ENCODE measurements around the gene NSMCE1.

The NSMCE1 gene

DNA sequence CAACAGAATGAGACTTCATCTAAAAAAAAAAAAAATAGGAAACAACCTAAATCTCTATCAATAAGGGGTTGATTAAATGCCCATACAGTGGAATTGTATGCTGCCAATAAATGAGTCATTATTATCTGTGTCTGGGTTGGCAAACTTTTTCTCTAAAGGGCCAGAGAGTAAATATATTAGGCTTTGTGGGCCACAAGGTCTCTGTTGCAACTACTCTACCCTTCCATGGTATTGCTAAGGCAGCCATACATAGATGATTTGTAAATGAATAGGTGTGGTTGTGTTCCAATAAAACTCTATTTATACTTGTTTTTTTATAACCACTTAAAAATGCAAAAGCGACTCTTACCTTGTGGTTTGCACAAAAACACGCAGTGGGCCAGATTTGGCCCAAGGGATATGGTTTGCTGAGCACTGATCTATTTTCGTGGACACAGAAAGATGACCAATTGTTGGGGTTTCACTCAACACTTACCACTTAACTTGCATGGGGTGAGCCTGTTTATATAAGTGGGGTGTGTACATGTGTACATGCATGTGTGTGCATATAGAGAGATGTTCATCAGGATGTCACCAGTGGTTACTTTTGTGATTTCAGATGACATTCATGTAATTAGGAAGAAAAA is 32.8 kb upstream of the NSMCE1 start:
- Histone ChIP-seq H3K9me3 (ENCODE audit: control extremely low read depth in 1 of 5, control insufficient read depth in 4 of 5, insufficient read depth in 2 of 5, low read depth in 1 of 5, low read length in 4 of 5) (no peaks in the 10 kb centered on the region), H3K36me3 (ENCODE audit: control insufficient read depth in 4 of 4, insufficient read depth in 4 of 4, low read length in 3 of 4) (no peaks in the 10 kb centered on the region), H3K4me3 (ENCODE audit: control insufficient read depth in 1 of 7, extremely low read depth in 1 of 7, insufficient read depth in 4 of 7, low read depth in 2 of 7, low read length in 6 of 7) (no peak overlapping the region), H3K4me1 (ENCODE audit: control extremely low read depth in 1 of 4, control insufficient read depth in 4 of 4, insufficient read depth in 4 of 4, low read length in 3 of 4) (peaks cover 0 to 8% (median 3%) of the 10 kb centered on the region in 4 experiments), H3K27ac (ENCODE audit: insufficient read depth in 1 of 2, low read depth in 1 of 2, low read length in 2 of 2, poor library complexity in 1 of 2, severe bottlenecking in 2 of 2) (no peak overlapping the region), H3K27me3 (replicated peaks in 2 of 5; ENCODE audit: control insufficient read depth in 4 of 5, insufficient read depth in 5 of 5, low read length in 4 of 5) (no peaks in the 10 kb centered on the region)
- POLR2A ChIA-PET = no interaction called here
- no peak for DNase-seq
- CTCF ChIA-PET = no interaction called here
- WGBS (ENCODE audit: insufficient coverage) = 100% methylated on average over 2 of the region's 3 CpGs

DNA sequence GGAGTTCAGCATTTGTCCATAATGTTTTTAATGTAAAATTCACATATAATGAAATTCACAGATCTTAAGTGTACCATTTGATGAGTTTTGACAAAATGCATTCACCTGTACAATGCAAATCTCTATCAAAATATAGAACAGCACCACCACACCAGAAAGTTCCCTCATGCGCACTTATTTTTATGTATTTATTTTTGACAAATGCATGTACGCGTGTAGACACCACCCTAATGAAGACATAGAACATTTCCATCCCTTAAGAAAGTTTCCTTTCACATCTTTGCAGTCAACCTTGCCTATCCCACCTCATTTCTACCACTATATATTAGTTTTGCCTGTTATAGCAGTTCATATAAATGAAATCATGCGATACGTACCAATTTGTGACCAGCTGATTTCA is 29.6 kb upstream of the NSMCE1 start:
- 100% methylated on average over 2 of the region's 5 CpGs for WGBS (ENCODE audit: insufficient coverage)
- no peaks in the 10 kb centered on the region for H3K9me3 ChIP-seq (ENCODE audit: control extremely low read depth in 1 of 5, control insufficient read depth in 4 of 5, insufficient read depth in 2 of 5, low read depth in 1 of 5, low read length in 4 of 5)
- DNase-seq = no peak
- H3K4me1 ChIP-seq (ENCODE audit: control extremely low read depth in 1 of 4, control insufficient read depth in 4 of 4, insufficient read depth in 4 of 4, low read length in 3 of 4) = peaks cover 0 to 3% (median under 1%) of the 10 kb centered on the region in 4 experiments
- CTCF ChIA-PET = interaction anchor here (1.0 to 1.5 kb wide), 2 partner anchors 19 to 41 kb away, joined by 3 read pairs; no protein-coding TSS in a partner anchor
- H3K27ac ChIP-seq (ENCODE audit: insufficient read depth in 1 of 2, low read depth in 1 of 2, low read length in 2 of 2, poor library complexity in 1 of 2, severe bottlenecking in 2 of 2) = no peak overlapping the region
- H3K4me3 ChIP-seq (ENCODE audit: control insufficient read depth in 1 of 7, extremely low read depth in 1 of 7, insufficient read depth in 4 of 7, low read depth in 2 of 7, low read length in 6 of 7) = no peak overlapping the region
- POLR2A ChIA-PET = no interaction called here
- no peaks in the 10 kb centered on the region for H3K27me3 ChIP-seq (replicated peaks in 2 of 5; ENCODE audit: control insufficient read depth in 4 of 5, insufficient read depth in 5 of 5, low read length in 4 of 5)
- H3K36me3 ChIP-seq (ENCODE audit: control insufficient read depth in 4 of 4, insufficient read depth in 4 of 4, low read length in 3 of 4) = no peaks in the 10 kb centered on the region

DNA sequence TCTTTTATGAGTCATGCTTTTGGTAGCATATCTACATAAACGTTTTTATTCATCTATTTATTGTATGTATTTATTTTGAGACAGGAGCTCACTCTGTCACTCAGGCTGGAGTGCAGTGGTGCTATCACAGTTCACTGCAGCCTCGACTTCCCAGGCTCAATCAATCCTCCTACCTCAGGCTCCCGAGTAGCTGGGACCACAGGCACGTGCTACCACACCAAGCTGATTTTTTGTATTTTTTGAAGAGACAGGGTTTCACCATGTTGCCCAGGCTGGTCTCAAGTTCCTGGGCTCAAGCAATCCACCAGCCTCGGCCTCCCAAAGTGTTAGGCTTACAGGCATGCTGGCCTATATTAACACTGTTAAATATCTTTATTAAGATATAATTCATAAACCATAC is 24.8 kb upstream of the NSMCE1 start:
- ChIA-PET POLR2A (no interaction called here), CTCF (no interaction called here)

DNA sequence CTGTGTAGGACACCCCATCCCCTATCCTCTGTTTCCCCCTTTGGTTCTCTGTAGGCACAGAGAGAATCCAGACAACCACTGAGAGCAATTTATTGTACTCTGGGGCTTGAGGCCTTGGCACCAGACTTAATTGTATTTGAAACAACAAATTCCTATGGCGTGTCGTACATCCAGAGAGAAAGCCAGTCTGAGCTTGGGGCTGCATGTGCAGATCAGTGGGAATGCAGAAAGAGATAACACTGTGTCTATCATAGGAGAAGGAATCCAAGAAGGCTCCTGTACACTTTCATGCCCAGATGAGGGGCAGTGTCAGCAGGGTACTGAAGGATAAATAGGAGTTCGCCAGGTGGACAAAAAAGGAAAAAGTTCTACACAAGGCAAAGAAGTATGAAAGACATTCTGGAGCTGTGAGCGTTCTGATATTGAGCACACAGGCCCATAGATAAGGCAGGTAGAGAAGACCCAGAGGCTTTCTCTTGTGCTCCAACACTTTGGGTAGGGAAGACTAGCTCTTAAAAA is 23.2 kb upstream of the NSMCE1 start:
- DNase-seq = no peak
- Histone ChIP-seq H3K36me3 (ENCODE audit: control insufficient read depth in 4 of 4, insufficient read depth in 4 of 4, low read length in 3 of 4) (no peaks in the 10 kb centered on the region), H3K9me3 (ENCODE audit: control extremely low read depth in 1 of 5, control insufficient read depth in 4 of 5, insufficient read depth in 2 of 5, low read depth in 1 of 5, low read length in 4 of 5) (no peaks in the 10 kb centered on the region), H3K27me3 (replicated peaks in 2 of 5; ENCODE audit: control insufficient read depth in 4 of 5, insufficient read depth in 5 of 5, low read length in 4 of 5) (no peaks in the 10 kb centered on the region), H3K4me1 (ENCODE audit: control extremely low read depth in 1 of 4, control insufficient read depth in 4 of 4, insufficient read depth in 4 of 4, low read length in 3 of 4) (peaks cover 0 to 3% (median under 1%) of the 10 kb centered on the region in 4 experiments), H3K4me3 (ENCODE audit: control insufficient read depth in 1 of 7, extremely low read depth in 1 of 7, insufficient read depth in 4 of 7, low read depth in 2 of 7, low read length in 6 of 7) (no peak overlapping the region), H3K27ac (ENCODE audit: insufficient read depth in 1 of 2, low read depth in 1 of 2, low read length in 2 of 2, poor library complexity in 1 of 2, severe bottlenecking in 2 of 2) (no peak overlapping the region)
- CTCF ChIA-PET = interaction anchor here (0.6 kb wide), 1 partner anchor 14 kb away, joined by 3 read pairs; no protein-coding TSS in a partner anchor
- POLR2A ChIA-PET = no interaction called here
- WGBS (ENCODE audit: insufficient coverage) = 98% methylated on average over 4 of the region's 4 CpGs

More for the DNA sequence above, 24.8 kb upstream of the NSMCE1 start:
- no peaks in the 10 kb centered on the region for H3K27me3 ChIP-seq (replicated peaks in 2 of 5; ENCODE audit: control insufficient read depth in 4 of 5, insufficient read depth in 5 of 5, low read length in 4 of 5)
- H3K4me1 ChIP-seq (ENCODE audit: control extremely low read depth in 1 of 4, control insufficient read depth in 4 of 4, insufficient read depth in 4 of 4, low read length in 3 of 4) = peaks cover 0 to 3% (median under 1%) of the 10 kb centered on the region in 4 experiments
- no peaks in the 10 kb centered on the region for H3K36me3 ChIP-seq (ENCODE audit: control insufficient read depth in 4 of 4, insufficient read depth in 4 of 4, low read length in 3 of 4)
- no peak overlapping the region for H3K4me3 ChIP-seq (ENCODE audit: control insufficient read depth in 1 of 7, extremely low read depth in 1 of 7, insufficient read depth in 4 of 7, low read depth in 2 of 7, low read length in 6 of 7)
- WGBS (ENCODE audit: insufficient coverage) = 100% methylated on average over 1 of the region's 5 CpGs
- DNase-seq = no peak
- H3K9me3 ChIP-seq (ENCODE audit: control extremely low read depth in 1 of 5, control insufficient read depth in 4 of 5, insufficient read depth in 2 of 5, low read depth in 1 of 5, low read length in 4 of 5) = no peaks in the 10 kb centered on the region
- no peak overlapping the region for H3K27ac ChIP-seq (ENCODE audit: insufficient read depth in 1 of 2, low read depth in 1 of 2, low read length in 2 of 2, poor library complexity in 1 of 2, severe bottlenecking in 2 of 2)

- ChIA-PET CTCF (no interaction called here), POLR2A (no interaction called here)
- no peaks in the 10 kb centered on the region for H3K9me3 ChIP-seq (ENCODE audit: control extremely low read depth in 1 of 5, control insufficient read depth in 4 of 5, insufficient read depth in 2 of 5, low read depth in 1 of 5, low read length in 4 of 5)
- H3K4me1 ChIP-seq (ENCODE audit: control extremely low read depth in 1 of 4, control insufficient read depth in 4 of 4, insufficient read depth in 4 of 4, low read length in 3 of 4) = peaks cover 0 to 5% (median 4%) of the 10 kb centered on the region in 4 experiments
- H3K27ac ChIP-seq (ENCODE audit: insufficient read depth in 1 of 2, low read depth in 1 of 2, low read length in 2 of 2, poor library complexity in 1 of 2, severe bottlenecking in 2 of 2) = no peak overlapping the region
- H3K4me3 ChIP-seq (ENCODE audit: control insufficient read depth in 1 of 7, extremely low read depth in 1 of 7, insufficient read depth in 4 of 7, low read depth in 2 of 7, low read length in 6 of 7) = no peak overlapping the region
- 100% methylated on average over 4 of the region's 5 CpGs for WGBS (ENCODE audit: insufficient coverage)
- no peaks in the 10 kb centered on the region for H3K27me3 ChIP-seq (replicated peaks in 2 of 5; ENCODE audit: control insufficient read depth in 4 of 5, insufficient read depth in 5 of 5, low read length in 4 of 5)
- H3K36me3 ChIP-seq (ENCODE audit: control insufficient read depth in 4 of 4, insufficient read depth in 4 of 4, low read length in 3 of 4) = no peaks in the 10 kb centered on the region
- no peak for DNase-seq
Observed at GRCh38 chr16:27291106-27291505, 22.5 kb upstream of the NSMCE1 start.

DNA sequence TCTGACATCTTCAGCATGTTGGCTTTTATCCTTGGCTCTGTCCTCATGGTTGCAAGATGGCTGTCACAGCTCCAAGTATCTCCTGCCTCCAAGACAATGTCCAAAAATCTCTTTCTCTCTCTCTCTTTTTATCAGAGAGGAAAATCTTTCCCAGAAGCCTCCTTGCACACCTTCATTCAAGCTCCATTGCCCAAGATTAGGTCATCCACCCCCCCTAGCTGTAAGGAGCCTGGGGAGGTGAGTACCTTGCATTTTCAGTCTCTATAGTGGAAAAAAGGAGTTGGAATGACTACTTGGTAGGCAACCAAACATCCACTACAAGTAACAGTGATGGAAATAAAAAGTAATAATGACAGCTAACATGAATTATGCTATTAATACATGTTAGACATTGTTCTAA is 22.0 kb upstream of the NSMCE1 start:
- DNase-seq = no peak
- H3K36me3 ChIP-seq (ENCODE audit: control insufficient read depth in 4 of 4, insufficient read depth in 4 of 4, low read length in 3 of 4) = no peaks in the 10 kb centered on the region
- POLR2A ChIA-PET = no interaction called here
- no peak overlapping the region for H3K4me3 ChIP-seq (ENCODE audit: control insufficient read depth in 1 of 7, extremely low read depth in 1 of 7, insufficient read depth in 4 of 7, low read depth in 2 of 7, low read length in 6 of 7)
- no peak overlapping the region for H3K27ac ChIP-seq (ENCODE audit: insufficient read depth in 1 of 2, low read depth in 1 of 2, low read length in 2 of 2, poor library complexity in 1 of 2, severe bottlenecking in 2 of 2)
- H3K9me3 ChIP-seq (ENCODE audit: control extremely low read depth in 1 of 5, control insufficient read depth in 4 of 5, insufficient read depth in 2 of 5, low read depth in 1 of 5, low read length in 4 of 5) = no peaks in the 10 kb centered on the region
- CTCF ChIA-PET = no interaction called here
- no peaks in the 10 kb centered on the region for H3K27me3 ChIP-seq (replicated peaks in 2 of 5; ENCODE audit: control insufficient read depth in 4 of 5, insufficient read depth in 5 of 5, low read length in 4 of 5)
- peaks cover 0 to 10% (median 5%) of the 10 kb centered on the region in 4 experiments for H3K4me1 ChIP-seq (ENCODE audit: control extremely low read depth in 1 of 4, control insufficient read depth in 4 of 4, insufficient read depth in 4 of 4, low read length in 3 of 4)

DNA sequence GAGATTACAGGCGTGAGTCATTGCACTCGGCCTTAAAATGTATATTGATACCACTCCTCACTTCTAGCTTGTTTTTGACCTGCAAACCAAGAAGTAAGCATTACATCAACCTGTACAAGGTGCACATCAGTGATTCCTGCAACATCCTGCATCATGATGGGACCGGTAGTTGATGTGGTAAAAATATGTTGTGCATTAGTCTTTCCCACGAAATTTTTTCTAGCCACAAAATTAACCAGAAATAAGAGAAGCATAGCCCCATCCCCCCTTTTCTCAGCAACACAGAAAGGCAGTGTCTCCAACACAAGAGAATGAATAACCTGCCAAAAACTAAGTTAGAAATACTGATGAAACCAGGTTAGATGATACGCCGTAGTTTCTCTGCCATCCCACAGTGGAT is 21.1 kb upstream of the NSMCE1 start:
- ChIA-PET CTCF (no interaction called here), POLR2A (no interaction called here)
- no peaks in the 10 kb centered on the region for H3K9me3 ChIP-seq (ENCODE audit: control extremely low read depth in 1 of 5, control insufficient read depth in 4 of 5, insufficient read depth in 2 of 5, low read depth in 1 of 5, low read length in 4 of 5)
- no peaks in the 10 kb centered on the region for H3K27me3 ChIP-seq (replicated peaks in 2 of 5; ENCODE audit: control insufficient read depth in 4 of 5, insufficient read depth in 5 of 5, low read length in 4 of 5)
- H3K4me1 ChIP-seq (ENCODE audit: control extremely low read depth in 1 of 4, control insufficient read depth in 4 of 4, insufficient read depth in 4 of 4, low read length in 3 of 4) = peaks cover 0 to 10% (median 6%) of the 10 kb centered on the region in 4 experiments
- 98% methylated on average over 4 of the region's 6 CpGs for WGBS (ENCODE audit: insufficient coverage)
- DNase-seq = no peak
- no peaks in the 10 kb centered on the region for H3K36me3 ChIP-seq (ENCODE audit: control insufficient read depth in 4 of 4, insufficient read depth in 4 of 4, low read length in 3 of 4)
- no peak overlapping the region for H3K27ac ChIP-seq (ENCODE audit: insufficient read depth in 1 of 2, low read depth in 1 of 2, low read length in 2 of 2, poor library complexity in 1 of 2, severe bottlenecking in 2 of 2)
- no peak overlapping the region for H3K4me3 ChIP-seq (ENCODE audit: control insufficient read depth in 1 of 7, extremely low read depth in 1 of 7, insufficient read depth in 4 of 7, low read depth in 2 of 7, low read length in 6 of 7)

All from common myeloid progenitor, CD34-positive (primary cell).